ENCODE data around the gene STX1B.

- TF ChIP-seq CTCF (conservative IDR thresholded peaks at IDR 0.05; ENCODE audit: low read length) (no peak), EZH2phosphoT487 (IDR thresholded peaks at IDR 0.05; ENCODE audit: borderline replicate concordance) (no peak)
Measured at GRCh38 chr16:30957456-30958174, 52.8 kb downstream of the STX1B start, which contains the start of gene SETD1A.
